Esophagus mucosa (tissue), 1 donor: ENCODE results near the gene CRABP2. TPM values are rescaled to one million over a fixed set of nuclear protein-coding genes. Genes with fewer than 3 reads are reported as not detected.

Source experiments
- ATAC-seq: fragments of 200-7000 bp; cut with Tn5 transposase; one replicate; pipeline ENCODE4 v1.9.1; 2020
- total RNA-seq: library from RNA; stranded (reverse); gene quantifications from one replicate; pipeline ENCODE4 v1.2.4, GENCODE V29; 2023
- donor health status: DM: yes; HTN: yes; CAD: no.

CRABP2 gene
- total RNA-seq, 1 donor from 2014 or later: 1,373 TPM

GRCh38 chr1:156689953-156690674 lies 15.3 kb downstream of the CRABP2 start:
- peak; percentile 27 for ATAC-seq

- peak; percentile 57 for ATAC-seq
Observed at GRCh38 chr1:156689035-156689952, 16.1 kb downstream of the CRABP2 start.

- ATAC-seq: peak; percentile 88
Observed at GRCh38 chr1:156684227-156684782, 21.1 kb downstream of the CRABP2 start.

GRCh38 chr1:156682166-156682890 lies 23.1 kb downstream of the CRABP2 start:
- ATAC-seq: no peak

GRCh38 chr1:156681196-156681960 lies 24.0 kb downstream of the CRABP2 start:
- no peak for ATAC-seq

GRCh38 chr1:156680056-156680455 lies 25.3 kb downstream of the CRABP2 start:
- no peak for ATAC-seq

GRCh38 chr1:156677616-156678596 lies 27.5 kb downstream of the CRABP2 start:
- ATAC-seq: peak; percentile 27

- ATAC-seq: peak; percentile 42
Observed at GRCh38 chr1:156676820-156677615, 28.4 kb downstream of the CRABP2 start, which contains the start of gene NES. Gene NES, minus strand, starts transcription at chr1:156677407. Its CDS starts 143 bp downstream, at chr1:156677264.

- peak; percentile 29 for ATAC-seq
Observed at GRCh38 chr1:156676114-156676819, 29.1 kb downstream of the CRABP2 start.

- no peak for ATAC-seq
Observed at GRCh38 chr1:156675210-156676113, 29.9 kb downstream of the CRABP2 start.

GRCh38 chr1:156673387-156674121 lies 31.8 kb downstream of the CRABP2 start:
- no peak for ATAC-seq

- ATAC-seq: no peak
Observed at GRCh38 chr1:156671804-156672203, 33.6 kb downstream of the CRABP2 start.

GRCh38 chr1:156670791-156671190 lies 34.6 kb downstream of the CRABP2 start:
- ATAC-seq: no peak

- ATAC-seq: no peak
Observed at GRCh38 chr1:156670359-156670758, 35.0 kb downstream of the CRABP2 start.

GRCh38 chr1:156669794-156670193 lies 35.6 kb downstream of the CRABP2 start:
- ATAC-seq: no peak

GRCh38 chr1:156668801-156669637 lies 36.4 kb downstream of the CRABP2 start:
- no peak for ATAC-seq
